Kidney capillary endothelial cell (primary cell): ENCODE measurements around the gene MR1.
A peak's percentile ranks its signal among the peaks of the same experiment; 100 is the strongest.

Experiments
- DNase-seq: peaks from one replicate; pipeline ENCODE4 v3.0.0-alpha.2; 2018; ENCODE audit warnings: low spot score

Gene MR1

GRCh38 chr1:181033799-181034451, at the start of gene MR1:
MR1 (plus strand) TSS chr1:181033983; CDS start chr1:181034008, 25 bp downstream.
- peak; percentile 51 for DNase-seq

- DNase-seq = no peak
Measured at GRCh38 chr1:180988253-180988752, 45.5 kb upstream of the MR1 start.

DNA sequence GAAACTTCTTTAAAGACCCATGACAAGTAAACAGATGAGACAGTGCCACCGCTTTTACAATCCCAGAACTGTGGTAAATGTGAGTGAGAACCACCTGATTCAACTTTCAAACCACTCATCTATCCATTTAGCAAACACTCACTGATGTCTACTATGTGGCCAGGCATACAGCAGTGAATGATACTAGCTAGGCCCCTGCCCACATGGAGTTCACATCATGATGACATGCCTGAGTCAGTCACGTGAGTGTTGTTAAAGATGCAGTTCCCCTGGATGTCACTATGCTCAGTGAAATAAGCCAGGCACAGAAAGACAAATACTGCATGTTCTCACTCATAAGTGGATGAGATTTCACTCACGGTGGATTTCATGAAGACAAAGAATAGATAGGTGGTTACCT, 39.5 kb upstream of the MR1 start:
- DNase-seq = no peak

DNA sequence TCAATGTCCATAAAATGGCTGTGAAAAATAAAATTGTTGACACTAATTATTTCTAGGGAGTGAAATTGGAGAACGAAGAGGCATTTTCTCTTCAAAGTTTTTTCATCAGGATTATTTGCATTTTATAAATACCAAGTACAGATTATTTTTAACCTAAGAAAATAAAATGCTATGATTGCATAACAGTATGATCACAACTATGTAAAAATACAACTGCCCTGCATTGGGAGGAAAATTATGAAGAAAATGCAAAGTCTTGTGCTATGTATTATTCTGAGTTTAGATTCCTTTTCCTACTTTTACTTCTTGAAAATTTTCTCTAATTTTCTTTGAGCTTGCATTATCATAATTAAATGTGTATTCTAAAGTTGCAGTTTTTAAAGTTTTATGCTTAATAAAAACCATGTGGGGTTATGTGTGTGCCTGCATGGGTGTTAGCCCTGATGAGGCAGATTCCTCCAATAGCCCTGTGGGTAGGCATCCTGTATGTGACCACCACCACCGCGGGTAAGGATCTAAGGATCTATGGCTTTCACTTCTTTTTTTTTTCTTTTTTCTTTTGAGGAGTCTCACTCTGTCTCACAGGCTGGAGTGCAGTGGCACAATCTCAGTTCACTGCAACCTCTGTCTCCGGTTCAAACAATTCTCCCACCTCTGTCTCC, 35.8 kb upstream of the MR1 start:
- DNase-seq = no peak

DNA sequence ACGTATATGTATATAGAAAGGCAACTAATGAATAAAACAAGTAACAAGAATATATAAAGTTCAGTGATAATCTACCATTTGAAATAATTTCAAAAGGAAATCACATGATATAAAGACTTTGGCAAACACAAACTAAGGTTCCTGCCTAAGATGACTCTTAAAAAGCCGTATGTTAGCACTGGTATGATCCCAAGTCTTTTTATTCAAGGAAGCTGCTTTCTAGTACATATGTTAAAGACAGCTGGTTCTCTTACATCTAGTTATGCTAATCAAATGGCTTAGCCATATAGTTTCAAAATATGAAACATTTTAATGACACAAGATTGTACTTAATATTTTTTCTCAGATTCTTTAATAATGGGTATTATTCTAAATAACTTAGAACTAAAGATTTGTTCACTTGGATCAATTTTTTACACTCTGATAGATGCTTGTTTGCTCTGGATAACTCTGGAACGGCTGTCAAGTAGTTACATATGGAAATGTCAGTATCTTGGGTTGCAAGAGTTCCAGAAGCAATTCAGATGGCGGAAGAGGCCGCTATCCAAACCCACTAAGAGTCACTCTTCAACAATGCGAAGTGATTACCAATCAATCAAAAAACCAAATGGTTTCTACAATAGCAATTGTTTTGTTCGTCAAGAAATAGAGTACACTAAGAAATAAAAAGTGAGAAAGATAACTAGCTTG, 32.5 kb upstream of the MR1 start:
- no peak for DNase-seq

DNA sequence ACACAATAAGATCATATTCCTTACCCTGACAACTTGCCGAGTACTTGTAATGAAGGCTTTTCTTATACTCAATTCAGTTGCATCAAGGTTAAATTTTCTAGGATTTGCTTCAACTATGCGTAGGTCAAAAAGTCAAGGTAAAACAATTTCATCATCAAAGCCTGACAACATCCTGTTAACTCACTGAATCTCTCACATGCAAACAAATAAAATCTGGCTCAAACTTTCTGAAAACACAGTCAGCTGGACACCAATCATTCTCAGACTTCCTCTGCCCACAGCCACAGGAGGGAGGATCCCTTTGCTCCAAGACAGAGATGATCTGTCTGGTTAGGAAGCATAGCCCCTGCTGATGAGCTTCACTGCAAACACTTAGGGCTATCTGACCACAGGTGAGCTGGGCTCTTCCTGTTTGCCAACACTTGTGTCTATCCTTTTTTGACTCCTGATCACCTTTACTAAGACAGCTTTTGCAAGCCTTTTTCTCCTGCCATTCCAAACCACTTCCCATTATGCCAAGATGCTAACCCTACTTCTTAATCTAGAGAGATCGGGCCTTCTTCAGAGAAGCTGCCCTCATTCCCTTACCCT, 31.1 kb upstream of the MR1 start:
- no peak for DNase-seq

DNA sequence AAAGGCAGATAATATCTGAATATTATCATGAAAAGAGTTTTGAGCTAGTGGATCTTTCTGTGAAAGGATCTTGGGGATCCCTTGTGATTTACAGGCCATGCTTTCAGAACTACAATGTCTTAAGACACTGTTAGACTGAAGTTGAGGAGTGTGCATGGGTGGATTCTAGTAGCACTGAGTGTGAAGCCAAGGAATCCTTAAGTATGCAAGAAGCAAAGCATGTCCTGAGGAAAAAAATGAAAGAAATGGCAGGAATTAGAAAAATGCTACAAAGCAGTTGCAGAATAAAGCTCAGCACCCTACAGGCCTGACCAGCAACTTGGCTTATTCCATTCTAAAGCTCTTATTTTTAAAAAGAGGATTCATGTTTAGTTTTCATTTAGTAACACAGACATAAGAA, 23.0 kb upstream of the MR1 start:
- no peak for DNase-seq

GRCh38 chr1:181011301-181012202, 22.2 kb upstream of the MR1 start:
- DNase-seq = no peak

DNA sequence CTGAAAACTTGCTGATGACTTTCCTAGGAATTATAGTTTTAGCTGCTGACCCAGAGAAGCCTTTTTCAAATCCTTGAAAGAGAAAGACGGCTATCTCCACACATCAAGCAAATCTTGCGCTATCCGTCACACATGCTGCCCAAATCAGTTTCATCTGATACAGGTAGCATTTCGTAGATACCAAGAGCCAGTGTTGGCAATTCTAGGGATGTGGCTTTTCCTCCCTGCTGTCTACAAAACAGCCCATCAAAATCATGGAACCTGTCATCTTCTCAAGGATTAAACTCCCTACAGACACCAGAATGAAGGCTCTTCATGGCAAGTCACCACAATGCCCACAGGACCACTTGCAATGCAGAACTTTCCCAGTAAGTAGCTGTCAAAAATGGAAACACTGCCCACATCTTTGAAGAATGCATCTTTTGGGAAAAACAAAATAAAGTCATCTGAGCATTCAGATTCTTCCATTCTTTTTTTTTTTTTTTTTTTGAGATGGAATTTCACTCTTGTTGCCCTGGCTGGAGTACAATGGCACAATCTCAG, 21.5 kb upstream of the MR1 start:
- no peak for DNase-seq

DNA sequence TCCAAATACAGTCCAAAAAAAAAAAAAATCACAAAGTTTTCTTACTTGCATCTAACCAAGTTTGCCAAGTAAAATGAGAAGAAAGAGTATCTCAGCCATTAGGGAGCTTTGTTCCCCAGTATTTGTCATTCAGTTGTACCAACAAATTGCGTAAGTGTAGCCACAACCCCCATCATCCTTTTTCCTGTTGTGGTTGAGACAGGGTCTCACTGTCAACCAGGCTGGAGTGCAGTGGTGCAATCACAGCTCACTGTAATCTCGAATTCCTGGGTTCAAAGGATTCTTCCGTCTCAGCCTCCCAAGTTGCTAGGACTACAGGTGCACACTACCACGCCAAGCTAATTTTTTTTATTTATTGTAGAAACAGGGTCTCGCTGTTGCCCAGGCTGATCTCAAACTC, 20.6 kb upstream of the MR1 start:
- no peak for DNase-seq

DNA sequence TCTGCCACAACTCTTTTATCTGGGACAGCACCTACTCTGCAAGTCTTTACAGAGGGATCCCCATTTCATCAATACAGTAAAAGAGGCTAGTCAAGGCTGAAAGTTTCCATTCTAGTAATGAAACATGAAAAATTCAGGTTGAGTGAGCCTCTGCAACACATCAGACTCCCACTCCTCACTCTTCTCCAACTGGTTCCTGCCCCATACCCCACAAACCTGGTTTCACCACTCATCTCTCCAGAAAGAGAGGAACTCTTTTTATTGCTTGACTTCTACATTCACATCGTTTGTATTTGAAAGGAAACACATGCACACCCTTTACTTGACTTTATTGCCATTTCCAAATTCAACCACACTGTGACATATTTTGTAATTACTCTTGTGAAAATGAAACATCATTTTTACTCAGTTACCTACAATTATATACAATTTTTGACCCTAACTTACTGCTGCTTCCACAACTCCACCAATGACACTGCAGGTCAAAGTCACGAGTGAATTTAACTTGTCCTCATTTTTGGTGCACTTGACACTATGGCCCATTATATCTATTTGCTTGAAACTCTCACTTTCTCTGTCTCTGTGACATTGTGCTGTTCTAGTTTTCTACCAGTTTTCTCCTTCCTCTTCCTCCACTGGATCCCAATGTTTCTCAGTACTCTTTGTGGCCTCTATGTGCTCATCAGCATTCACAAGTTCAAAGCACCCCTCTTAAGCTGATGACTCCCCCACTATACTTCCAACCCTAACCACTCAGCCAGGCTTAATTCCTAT, 19.1 kb upstream of the MR1 start:
- no peak for DNase-seq

GRCh38 chr1:181015251-181015615, 18.6 kb upstream of the MR1 start:
- no peak for DNase-seq

DNA sequence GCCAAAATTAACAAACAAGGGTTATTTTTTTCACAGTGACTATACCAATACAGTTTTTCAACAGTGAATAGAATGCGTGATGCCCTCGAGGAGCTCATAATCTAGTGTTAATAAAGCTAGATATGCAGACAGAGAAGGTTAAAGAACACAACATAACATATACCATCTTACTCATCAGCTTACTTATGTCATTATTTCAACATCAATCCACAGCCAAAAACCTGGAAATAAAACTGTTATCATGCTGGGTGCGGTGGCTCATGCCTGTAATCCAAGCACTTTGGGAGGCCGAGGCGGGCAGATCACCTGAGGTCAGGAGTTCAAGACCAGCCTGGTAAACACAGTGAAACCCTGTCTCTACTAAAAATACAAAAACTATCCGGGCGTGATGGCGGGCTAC, 17.2 kb upstream of the MR1 start:
- DNase-seq = no peak

DNA sequence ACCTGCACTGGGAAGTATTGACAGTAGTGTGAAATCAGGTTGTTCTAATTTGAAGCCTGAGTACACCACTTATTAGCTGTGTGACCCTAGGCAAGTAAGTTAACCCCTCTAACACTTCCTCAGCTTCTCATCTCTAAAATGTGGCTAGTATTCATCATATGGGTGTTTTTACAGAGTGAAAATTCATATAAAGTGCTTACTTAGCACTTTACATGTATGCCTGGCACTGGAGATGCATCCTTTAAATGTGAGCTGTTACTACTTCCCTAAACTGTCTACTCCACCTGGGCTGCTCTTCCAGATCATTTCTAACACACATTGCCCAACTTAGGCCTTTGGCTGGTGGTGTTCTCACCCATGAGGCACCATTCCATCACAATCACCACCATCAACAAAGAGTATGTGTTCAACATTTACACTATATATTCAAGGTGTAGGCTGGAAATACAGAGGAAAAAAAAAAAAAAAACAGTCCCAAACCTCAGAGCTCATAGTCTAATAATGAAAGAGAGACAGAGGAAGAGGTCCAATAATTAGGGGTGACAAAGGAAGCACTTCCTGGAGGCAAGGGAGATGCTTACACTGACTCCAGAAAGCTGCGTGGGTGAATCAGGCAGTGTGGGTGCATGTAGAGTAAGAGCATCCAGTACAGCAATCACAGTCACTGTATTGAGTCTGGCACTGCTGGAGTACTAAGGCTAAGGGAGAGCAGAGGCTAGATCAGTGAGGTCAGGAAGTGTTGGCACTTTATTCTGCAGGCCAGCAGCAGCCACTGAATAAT, 14.7 kb upstream of the MR1 start:
- no peak for DNase-seq

- no peak for DNase-seq
Measured at GRCh38 chr1:181021159-181021558, 12.6 kb upstream of the MR1 start.

DNA sequence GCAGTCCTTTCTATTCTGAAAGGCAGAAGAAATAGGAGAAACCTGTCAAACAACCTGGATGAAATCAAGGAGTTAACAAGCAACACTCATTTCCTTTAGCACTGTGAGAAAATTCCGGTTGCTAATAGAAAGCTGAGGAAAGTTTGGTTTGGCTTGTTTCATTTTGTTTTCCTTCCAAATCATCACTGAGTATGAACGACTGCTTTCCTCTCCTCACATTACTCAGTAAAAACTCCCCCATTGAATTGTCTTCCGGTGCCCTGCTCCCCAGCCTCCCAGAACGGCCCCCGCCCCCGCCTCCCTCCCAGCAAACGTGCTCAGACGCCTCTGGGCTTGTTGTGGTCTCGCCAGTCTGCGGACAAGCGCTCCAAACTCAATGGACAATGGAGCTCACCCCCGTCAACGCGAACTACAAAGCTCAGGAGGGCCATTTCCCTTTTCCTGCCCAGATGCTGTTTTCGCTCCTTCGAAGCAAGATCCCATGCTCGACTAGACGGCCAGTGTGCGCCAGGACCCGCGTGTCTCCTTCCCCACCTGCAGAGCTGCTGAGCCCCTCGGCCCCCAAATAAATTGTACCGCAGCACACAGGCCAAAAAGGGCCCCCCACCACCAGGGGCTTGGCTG, 11.9 kb upstream of the MR1 start:
- peak; percentile 77 for DNase-seq

- DNase-seq = no peak
Measured at GRCh38 chr1:181023265-181024057, 10.3 kb upstream of the MR1 start.

DNA sequence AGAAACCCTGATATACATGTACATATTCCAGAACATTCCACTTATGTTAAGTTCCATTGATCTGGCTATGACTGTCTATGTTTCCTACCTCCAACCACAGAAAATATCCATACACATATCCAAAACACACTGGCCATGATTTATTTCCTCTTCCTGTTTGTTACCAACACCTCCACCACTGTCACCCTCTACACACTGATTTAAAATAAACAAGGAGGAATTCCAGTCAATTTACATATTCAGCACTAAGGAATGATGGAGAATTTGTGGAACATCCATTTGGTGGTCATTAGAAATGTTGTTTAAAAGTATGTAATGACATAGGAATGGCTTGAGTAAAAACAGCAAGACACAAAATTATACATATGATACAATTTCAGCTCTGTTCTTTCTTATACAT, 5.6 kb upstream of the MR1 start:
- no peak for DNase-seq

GRCh38 chr1:181028615-181029014, 5.2 kb upstream of the MR1 start:
- no peak for DNase-seq
